GM12878 (cell line): Measurements from ENCODE around the gene SLC17A8. TPM values are rescaled to one million over a fixed set of nuclear protein-coding genes. Genes with fewer than 3 reads are reported as not detected.

Experiments used
- CBX5 ChIP-seq: sonication (generic); IDR thresholded peaks from 2 replicates; pipeline ENCODE4 v1.6.1; 2016; ENCODE audit warnings: low read depth, moderate library complexity, mild to moderate bottlenecking, inconsistent platforms
- EP300 ChIP-seq, 2 experiments: fragments of 150-350 bp in 1 of 2; IDR thresholded peaks; 2 replicates each; pipeline ENCODE4 v1.6.1; 2011 to 2012; ENCODE audit warnings: low read depth in 2 of 2, low read length in 2 of 2, borderline replicate concordance in 1 of 2, improper control_type of control experiment in 1 of 2, inconsistent platforms in 1 of 2; ENCODE audit not compliant: control insufficient read depth in 1 of 2
- HDAC2 ChIP-seq: fragments of 200-600 bp; sonication (generic); IDR thresholded peaks from 2 replicates; pipeline ENCODE4 v1.6.1; 2017
- JUNB ChIP-seq: IDR thresholded peaks from 2 replicates; pipeline ENCODE4 v1.6.1; 2016; ENCODE audit warnings: antibody characterized with exemption, mild to moderate bottlenecking
- NFYB ChIP-seq: IDR thresholded peaks from 2 replicates; pipeline ENCODE4 v1.6.1; 2011; ENCODE audit warnings: low read depth, mild to moderate bottlenecking, low read length, improper control_type of control experiment, moderate library complexity; ENCODE audit not compliant: insufficient read depth
- NR2F1 ChIP-seq: fragments of 450-650 bp; conservative IDR thresholded peaks from 2 replicates; pipeline ENCODE4 v1.6.1; 2017; ENCODE audit warnings: mild to moderate bottlenecking
- POLR2A ChIP-seq: IDR thresholded peaks from 2 replicates; pipeline ENCODE4 v1.6.1; 2011; ENCODE audit warnings: low read depth, mild to moderate bottlenecking, low read length
- SIN3A ChIP-seq: IDR thresholded peaks from 2 replicates; pipeline ENCODE4 v1.6.1; 2012; ENCODE audit warnings: low read depth, low read length, improper control_type of control experiment
- polyA plus RNA-seq, 11 experiments: library from polyadenylated mRNA; depleted of rRNA in 4 of 11; unstranded in 6 of 11; stranded (reverse) in 5 of 11; fragments of >200 nt; fragmentation: Nextera tagmentation in 4 of 11; fragmentation: Illumina TruSeq in 1 of 11; extraction: Ambion mirVana in 4 of 11; extraction: Trizol in 1 of 11; gene quantifications; 1 replicate in 1 of 11; 2 replicates in 10 of 11; pipeline versions ENCODE4 v1.2.1 to v1.2.3, GENCODE V29; 2011 to 2016; ENCODE audit warnings: inconsistent platforms in 2 of 11, missing spikeins in 2 of 11, low read depth in 1 of 11
- total RNA-seq, 4 experiments: library from RNA; depleted of rRNA in 3 of 4; stranded (reverse); fragments of >200 nt in 3 of 4; fragmentation: Illumina TruSeq in 1 of 4; extraction: Trizol in 1 of 4; gene quantifications; 2 replicates each; pipeline versions ENCODE4 v1.2.1 to v1.2.3, GENCODE V29; 2013 to 2021
- TF ChIP-seq, protein P1 (sequence below): fragments of 450-650 bp; IDR thresholded peaks from 2 replicates; pipeline ENCODE4 v1.6.1; 2016; ENCODE audit warnings: mild to moderate bottlenecking
- TF ChIP-seq, protein P2 (sequence below): fragments of 150-350 bp; IDR thresholded peaks from 2 replicates; pipeline ENCODE4 v1.6.1; 2016; ENCODE audit warnings: low read depth, low read length

SLC17A8 gene
- total and polyA plus RNA-seq, 10 of the 15 experiments (the other 5 are each of a cell fraction or from before 2014, with no cell fraction given), result 0.18 TPM; not detected in 9

DNA sequence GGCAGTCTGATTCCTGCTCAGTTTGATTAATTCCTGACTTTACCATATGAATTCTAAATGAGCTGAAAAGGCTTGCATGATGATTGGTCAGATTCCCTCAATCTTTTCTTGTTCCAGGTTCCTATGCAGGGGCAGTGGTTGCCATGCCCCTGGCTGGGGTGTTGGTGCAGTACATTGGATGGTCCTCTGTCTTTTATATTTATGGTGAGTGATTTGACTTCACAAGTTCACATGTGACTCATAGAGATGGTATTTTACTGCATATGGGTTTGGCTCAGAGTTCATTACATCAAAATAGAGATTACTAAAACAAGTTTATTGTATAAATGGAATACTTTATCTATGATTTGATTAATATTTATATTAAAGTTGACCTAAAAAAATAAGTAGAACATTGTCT, 44.8 kb downstream of the SLC17A8 start (continued):
- TF ChIP-seq, protein P1, sequence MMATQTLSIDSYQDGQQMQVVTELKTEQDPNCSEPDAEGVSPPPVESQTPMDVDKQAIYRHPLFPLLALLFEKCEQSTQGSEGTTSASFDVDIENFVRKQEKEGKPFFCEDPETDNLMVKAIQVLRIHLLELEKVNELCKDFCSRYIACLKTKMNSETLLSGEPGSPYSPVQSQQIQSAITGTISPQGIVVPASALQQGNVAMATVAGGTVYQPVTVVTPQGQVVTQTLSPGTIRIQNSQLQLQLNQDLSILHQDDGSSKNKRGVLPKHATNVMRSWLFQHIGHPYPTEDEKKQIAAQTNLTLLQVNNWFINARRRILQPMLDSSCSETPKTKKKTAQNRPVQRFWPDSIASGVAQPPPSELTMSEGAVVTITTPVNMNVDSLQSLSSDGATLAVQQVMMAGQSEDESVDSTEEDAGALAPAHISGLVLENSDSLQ, result no peak
- TF ChIP-seq JUNB, result no peak
- TF ChIP-seq POLR2A, result no peak
- TF ChIP-seq, protein P2, sequence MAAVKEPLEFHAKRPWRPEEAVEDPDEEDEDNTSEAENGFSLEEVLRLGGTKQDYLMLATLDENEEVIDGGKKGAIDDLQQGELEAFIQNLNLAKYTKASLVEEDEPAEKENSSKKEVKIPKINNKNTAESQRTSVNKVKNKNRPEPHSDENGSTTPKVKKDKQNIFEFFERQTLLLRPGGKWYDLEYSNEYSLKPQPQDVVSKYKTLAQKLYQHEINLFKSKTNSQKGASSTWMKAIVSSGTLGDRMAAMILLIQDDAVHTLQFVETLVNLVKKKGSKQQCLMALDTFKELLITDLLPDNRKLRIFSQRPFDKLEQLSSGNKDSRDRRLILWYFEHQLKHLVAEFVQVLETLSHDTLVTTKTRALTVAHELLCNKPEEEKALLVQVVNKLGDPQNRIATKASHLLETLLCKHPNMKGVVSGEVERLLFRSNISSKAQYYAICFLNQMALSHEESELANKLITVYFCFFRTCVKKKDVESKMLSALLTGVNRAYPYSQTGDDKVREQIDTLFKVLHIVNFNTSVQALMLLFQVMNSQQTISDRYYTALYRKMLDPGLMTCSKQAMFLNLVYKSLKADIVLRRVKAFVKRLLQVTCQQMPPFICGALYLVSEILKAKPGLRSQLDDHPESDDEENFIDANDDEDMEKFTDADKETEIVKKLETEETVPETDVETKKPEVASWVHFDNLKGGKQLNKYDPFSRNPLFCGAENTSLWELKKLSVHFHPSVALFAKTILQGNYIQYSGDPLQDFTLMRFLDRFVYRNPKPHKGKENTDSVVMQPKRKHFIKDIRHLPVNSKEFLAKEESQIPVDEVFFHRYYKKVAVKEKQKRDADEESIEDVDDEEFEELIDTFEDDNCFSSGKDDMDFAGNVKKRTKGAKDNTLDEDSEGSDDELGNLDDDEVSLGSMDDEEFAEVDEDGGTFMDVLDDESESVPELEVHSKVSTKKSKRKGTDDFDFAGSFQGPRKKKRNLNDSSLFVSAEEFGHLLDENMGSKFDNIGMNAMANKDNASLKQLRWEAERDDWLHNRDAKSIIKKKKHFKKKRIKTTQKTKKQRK, result no peak
- no peak for TF ChIP-seq SIN3A
- TF ChIP-seq NR2F1, result no peak
- no peak for TF ChIP-seq EP300 (IDR thresholded peaks at IDR 0.05; ENCODE audit: borderline replicate concordance in 1 of 2, control insufficient read depth in 1 of 2, low read depth in 2 of 2, low read length in 2 of 2)
- TF ChIP-seq CBX5, result no peak
- no peak for TF ChIP-seq HDAC2
- TF ChIP-seq NFYB, result no peak
